HG03558 (cell line): ENCODE results near the gene BARX1.
"Not testable (repeated sequence)": the region's sequence is repeated elsewhere in the genome, so short reads cannot be mapped to it uniquely, and the experiment has no call there.

ENCODE experiments used
- ATAC-seq: cut with Tn5 transposase; IDR thresholded peaks from one replicate; pipeline ENCODE4 v1.9.1; 2021; ENCODE audit warnings: moderate number of reproducible peaks; ENCODE audit not compliant: unreplicated experiment; ENCODE audit errors: extremely low read depth

Gene BARX1

GRCh38 chr9:93967020-93967803, 12.1 kb upstream of the BARX1 start:
- ATAC-seq: no peak

DNA sequence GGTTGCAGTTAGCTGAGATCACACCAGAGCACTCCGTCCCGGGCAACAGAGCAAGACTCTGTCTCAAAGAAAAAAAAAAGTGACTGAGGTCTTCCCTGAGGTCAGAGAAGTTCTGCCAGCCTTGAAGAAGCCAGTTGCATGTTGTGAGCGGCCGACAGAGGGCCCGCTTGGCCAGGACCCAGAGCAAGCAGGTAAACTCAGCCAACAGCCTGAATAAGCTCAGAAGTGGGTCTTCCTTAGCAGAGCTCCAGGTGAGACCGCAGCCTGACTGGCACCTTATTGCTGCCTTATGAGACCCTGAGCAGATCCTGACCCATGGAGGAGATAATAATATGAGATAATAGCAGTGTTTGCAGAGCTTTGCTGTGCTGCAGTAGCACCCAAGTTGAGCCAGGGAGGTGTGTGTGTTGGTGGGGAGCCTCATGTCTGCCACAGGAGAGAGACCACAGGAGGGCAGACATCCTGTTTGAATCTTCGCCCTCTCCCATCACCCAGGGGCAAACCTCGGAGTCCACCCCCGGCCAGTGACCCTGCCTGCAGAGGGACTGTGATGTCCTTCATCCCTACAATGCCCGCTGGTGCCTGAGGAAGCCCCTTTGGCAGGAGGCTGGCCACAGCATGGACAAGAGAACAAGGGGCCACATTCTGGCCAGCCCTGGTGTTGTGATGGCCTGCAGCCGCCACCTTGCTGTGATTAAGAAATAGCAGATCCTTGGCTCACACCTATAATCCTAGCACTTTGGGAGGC, 10.8 kb upstream of the BARX1 start:
- no peak for ATAC-seq

DNA sequence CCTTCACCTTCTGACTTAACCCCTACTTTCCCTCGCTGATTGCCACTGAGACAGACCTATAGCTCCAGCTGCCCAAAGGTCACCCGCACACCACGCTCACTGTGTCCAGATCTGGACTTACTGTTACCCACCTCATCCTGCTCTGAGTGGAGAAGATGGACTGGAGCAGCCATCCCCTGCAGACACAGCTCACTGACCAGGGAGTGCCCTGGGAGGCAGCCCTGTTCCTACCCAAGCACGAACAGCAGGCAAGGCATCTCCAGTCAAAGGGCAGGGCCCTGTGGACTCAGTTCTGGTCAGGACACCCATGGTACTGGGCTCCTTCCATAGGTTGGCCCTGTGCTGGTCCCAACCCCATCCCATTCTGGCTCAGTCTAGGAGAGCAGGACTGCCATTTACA, 9.5 kb upstream of the BARX1 start:
- no peak for ATAC-seq

DNA sequence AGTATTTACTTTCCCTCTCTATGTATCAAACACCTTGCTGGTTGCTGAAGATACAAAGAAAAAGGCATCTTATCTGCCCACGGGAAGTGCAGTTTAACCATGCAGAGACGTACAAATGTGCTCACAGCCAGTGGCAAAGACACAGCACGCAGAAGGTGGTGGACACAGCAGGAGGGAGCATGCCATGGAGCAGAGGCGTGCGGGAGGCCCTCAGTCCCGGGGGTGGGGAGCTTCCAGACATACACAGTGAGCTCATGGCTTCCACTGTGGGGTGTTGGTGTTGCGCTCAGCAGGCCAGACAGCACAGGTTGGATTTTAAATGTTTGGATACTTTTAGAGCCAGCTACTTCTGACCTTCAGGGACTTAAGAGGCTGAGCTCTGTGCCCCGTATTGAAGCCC, 8.8 kb upstream of the BARX1 start:
- ATAC-seq: no peak

DNA sequence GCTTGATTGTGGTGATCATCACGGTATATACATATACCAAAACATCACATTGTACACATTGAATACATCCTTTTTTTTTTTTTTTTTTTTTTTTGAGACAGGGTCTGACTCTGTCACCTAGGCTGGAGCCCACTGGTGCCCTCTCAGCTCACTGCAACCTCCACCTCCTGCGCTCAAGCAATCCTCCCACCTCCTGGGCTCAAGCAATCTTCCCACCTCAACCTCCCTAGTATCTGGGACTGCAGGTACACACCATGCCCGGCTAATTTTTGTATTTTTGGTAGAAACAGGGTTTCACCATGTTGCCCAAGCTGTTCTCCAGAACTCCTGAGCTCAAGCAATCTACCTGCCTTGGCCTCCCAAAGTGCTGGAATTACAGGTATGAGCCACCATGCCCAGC, 8.3 kb upstream of the BARX1 start:
- ATAC-seq: not testable (repeated sequence)

- ATAC-seq: no peak
Observed at GRCh38 chr9:93962561-93963440, 7.6 kb upstream of the BARX1 start.

DNA sequence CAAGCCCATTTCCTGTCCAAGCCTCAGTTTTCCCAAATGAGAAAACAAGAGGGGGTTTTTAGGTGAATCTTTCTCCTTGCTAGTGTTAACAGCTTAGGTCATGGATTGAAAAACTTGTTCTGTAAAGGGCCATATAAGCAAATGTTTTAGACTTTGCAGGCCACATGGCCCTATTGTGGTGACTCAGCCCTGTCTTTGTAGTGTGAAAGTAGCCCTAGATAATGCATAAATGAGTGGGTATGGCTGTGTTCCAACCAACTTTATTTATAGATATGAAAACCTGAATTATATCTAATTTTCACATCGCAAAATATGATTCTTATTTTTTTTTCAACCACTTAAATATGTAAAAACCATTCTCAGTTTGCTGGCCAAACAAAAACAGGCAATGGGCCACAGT, 6.9 kb upstream of the BARX1 start:
- no peak for ATAC-seq

GRCh38 chr9:93960971-93961841, 6.1 kb upstream of the BARX1 start:
- ATAC-seq: no peak

DNA sequence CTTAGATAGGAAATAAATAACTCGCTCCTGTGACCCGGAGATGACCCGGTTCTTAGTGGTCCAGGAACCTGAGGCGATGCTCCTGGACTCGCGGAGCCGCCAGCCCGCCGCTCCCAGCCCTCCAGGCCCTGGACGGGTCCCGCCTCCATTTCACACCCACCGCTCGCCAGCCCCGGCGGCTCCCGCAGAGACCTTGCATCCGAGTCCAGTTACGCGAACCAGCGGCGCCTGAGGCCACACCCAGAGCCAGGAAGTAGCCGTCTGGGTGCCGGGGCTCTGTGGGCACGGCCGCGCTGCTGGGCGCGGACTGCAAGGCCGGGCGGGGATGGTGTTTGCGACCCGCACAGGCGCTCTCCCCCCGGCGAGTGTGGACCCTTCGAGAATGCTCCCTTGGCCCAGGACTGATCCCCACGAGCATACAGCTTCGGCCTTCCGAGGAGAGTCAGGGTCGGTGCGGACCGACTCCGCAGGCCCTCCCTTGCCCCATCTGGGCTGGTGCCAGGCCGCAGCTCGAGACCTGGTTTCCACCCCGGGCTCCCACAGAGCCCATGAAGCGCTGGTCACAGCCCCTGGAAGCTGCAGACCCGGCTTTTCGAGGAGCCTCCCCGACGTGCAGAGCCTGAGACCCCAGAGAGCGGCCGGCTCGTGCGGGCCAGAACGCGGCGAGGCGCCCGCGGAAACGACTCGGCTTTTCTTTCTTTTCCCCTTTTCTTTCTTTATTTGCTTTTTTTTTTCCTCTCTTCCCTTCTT, 5.2 kb upstream of the BARX1 start:
- no peak for ATAC-seq

- no peak for ATAC-seq
Observed at GRCh38 chr9:93959739-93960154, 4.6 kb upstream of the BARX1 start.

DNA sequence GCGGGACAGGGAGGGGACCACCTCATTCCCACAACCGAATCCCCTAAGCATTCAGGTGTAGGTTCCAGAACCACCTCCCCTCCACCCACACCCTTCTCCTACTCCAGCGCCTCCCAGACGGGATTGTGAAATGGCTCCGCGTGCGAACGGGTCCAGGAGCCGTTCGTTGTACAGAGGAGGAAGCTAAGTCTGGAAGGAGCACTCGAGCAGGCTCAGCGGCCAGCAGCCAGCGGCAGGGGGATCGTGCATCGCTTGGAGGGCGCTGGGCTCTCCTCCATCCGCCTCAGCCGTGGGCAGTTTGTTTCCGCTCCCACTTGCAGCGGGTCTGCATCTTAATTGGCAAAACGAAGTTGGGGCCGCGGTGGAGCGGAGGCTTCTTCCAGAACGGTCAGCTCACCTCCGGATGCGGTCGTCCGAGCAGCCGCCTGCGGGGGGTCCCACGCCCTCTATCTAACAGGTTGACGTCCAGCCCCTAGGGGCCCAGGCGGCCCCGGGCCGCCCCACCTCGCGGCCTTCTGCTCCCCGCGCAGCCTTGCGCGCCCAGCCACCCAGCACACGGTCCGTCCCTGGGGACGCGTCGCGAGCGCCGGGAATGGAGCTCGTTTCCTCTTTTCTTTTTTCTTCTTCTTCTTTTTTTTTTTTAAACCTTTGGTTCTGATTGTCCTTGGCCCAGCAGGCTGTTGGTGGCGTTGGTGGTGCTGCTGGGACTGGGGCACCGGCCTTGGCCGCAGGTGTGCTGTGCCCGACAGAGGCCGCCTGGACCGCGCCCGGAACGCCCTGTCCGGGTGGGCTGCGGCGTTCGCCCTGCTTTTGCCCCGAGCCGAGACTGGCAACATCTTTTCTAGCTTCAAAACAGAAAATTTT, 3.9 kb upstream of the BARX1 start:
- no peak for ATAC-seq

DNA sequence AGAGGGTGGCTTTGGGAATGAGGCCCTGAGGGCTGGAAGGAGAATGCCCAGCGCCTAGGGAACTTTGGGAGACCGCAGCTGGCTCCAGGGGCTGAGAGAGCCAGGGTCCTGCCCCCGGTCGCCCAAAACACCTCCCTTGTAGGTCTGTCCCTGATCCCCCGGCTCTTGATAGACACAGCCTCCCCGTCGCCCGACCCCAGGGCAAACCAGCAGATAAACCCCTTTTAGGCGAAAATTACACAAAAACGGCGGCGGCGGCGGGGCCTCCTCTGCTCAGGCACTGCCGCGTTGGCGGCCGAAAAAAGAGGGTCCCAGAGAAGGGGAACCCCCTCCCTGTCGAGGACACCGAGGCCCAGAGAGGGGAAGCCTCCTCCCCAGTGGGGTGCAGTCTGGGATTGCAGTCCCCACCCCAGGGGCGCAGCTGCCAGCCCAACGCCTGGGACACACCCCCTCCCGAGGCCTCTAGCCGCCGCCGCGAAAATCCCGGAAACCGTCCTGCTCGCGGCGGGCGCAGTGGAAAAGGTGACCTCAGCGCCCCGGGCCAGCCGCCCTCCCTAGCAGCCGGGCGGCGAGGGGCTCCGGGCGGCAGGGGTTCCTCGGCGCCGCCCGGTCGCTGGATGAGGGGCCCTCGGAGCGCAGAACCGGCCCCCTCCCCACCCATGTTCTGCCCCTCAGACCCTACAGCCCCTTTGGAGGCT, 3.1 kb upstream of the BARX1 start:
- ATAC-seq: no peak

GRCh38 chr9:93955981-93956784, 1.0 kb upstream of the BARX1 start:
- ATAC-seq: no peak

- no peak for ATAC-seq
Observed at GRCh38 chr9:93954434-93955061, 607 bp downstream of the BARX1 start.

DNA sequence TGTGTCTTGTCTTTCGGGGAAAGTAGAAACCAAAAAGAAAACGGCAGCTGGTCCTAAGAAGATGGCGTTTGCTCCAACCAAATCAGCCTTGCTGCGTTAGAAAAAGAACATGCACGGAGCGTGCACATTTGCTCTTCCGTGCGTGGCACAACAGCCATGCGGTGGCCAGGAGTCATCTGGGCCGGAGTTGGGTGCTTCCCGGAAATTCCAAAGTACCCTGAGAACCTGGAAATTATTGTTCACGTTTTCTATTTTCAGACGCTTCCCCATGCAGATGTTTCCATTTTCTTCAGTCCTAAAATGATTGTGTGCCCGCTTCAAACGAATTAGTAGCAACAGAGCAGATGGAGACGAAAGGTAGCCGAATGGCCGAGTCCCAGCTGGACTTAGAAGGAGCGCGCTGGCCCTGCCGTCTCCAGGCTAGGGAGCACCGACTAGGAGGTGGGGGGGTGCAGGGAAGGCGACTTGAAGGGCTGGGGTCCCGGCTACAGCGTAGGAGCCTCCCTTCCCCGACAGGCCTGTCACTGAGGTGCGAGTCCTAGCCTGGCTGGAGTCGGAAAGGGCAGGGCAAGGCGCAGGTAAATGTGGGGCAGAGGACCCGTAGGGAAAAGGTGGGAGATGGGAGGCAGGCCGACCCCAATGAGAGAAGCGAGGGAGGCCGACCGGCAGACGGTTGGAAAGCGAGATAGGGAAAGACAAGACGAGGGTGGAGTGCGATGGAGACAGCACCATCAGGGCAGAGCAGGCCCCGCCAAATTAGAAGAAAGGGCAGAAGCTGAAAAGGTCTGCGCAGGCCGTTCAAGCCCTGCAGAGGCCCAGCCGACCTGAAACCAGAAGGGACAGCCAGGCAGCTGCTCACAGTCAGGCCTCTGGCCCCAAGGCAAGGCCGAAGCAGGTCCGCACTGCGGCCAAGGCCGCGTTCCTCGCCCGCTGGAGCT, 1.4 kb downstream of the BARX1 start:
- ATAC-seq: no peak
